ENCODE results near the gene TMEFF2.

Gene TMEFF2

DNA sequence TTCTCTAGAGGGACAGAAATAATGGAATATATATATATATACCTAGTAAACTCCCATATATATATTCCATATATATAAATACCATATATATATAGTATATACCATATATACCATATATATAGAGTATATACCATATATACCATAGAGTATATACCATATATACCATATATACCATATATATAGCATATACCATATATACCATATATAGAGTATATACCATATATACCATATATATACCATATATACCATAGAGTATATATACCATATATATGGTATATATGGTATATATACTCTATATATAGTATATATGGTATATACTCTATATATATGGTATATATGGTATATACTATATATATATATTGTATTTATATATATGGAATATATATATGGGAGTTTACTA lies 285.9 kb downstream of the TMEFF2 start:
- DNase-seq: no peak

DNA sequence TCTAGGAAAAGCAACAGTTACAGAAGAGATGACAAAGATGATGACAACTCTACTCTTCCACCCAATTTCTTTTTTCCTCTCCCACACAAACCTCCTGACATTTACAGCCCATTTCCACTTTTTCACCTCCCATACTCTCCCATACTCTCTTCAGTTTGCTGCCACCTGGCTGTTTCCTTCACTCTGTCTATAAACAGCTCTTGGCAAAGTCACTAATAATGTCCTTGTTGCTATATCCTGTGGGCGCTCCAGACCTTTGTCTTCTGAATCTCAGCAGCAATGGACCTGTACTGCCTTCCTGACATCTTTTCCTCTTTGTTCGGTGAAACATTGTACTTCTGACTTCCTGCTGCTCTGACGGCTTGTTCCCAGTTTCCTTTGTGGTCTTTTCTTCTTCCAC lies 287.2 kb downstream of the TMEFF2 start:
- no peak for DNase-seq

DNA sequence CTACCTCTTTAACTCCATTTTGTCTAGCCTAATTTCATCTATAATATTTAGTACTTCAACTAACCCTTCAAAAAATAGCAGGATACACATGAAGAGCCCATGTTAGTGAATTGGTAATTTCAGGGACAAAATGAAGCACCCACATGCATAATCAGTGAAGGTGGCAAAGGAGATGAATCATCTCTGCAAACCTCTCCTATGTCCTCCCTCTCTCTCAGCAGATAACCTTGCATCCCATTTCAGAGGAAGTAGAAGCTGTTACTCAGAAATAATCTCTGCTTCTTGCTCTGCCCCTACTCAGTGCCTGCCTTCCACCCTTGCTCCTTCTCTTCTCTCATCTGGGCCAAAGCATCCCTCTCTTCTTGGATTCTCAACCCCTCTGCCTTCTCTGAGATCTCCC lies 287.6 kb downstream of the TMEFF2 start:
- DNase-seq: no peak

DNA sequence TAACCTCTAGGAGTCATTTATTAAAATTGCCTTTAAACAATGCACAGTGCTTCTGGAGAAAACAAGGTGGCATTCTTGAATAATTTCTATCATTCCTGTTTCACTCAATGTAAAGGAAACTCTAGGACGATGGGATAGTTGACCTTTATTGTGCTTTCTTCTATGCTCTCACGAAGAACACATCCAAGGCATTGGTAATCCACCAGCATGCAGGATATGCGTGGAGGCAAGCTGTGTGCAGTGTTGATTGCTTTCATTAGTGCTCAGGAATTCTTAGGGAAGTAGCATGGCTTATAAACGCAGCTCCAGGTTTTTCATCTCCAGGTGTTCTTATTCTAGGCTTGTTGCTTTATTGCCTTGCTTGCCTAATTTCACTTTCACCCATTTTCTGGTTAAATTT lies 289.4 kb downstream of the TMEFF2 start:
- no peak for DNase-seq

DNA sequence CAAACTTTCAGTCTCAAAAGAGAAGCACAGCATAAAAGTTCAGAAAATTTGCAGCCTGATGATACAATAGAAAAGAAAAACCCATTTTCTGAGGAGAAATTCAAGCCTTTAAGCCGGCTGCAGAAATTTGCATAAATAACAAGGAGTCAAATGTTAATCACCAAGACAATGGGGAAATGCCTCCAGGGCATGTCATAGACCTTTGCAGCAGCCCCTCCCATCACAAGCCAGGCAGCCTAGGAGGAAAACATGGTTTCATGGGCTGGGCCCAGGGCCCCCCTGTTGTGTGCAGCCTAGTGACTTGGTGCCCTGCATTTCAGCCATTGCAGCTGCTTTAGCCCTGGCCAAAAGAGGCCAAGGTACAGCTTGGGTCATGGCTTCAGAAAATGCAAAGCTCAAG lies 293.7 kb downstream of the TMEFF2 start:
- DNase-seq: no peak

DNA sequence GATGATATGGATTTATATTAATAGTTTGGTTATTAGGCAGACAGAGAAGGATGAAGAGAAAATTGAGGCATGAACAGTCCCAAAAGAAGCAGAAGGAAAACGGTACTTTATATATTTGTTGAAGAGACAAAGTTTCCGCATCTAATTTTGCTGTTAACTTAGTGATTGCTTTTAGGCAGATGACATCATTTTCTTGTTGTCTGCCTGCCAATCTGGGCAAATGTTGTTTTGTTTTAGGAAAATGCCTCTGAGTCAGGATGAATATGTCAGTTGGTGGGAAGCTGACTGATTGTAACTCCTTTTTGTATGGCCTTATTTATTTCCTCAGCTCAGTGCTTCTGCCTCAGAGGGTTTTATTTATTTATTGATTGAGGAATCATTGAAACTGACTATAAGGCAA lies 295.3 kb downstream of the TMEFF2 start:
- DNase-seq: no peak
